ENCODE measurements around the gene TLK2.
"Not testable (repeated sequence)": the region's sequence is repeated elsewhere in the genome, so short reads cannot be mapped to it uniquely, and the experiment has no call there.

Gene TLK2

GRCh38 chr17:62496344-62496743 lies 17.7 kb downstream of the TLK2 start:
- not testable (repeated sequence) for H3K27ac ChIP-seq (ENCODE audit: low read depth, low read length); H3K4me1 ChIP-seq (ENCODE audit: control insufficient read depth, insufficient read depth, low read length); H3K4me3 ChIP-seq (ENCODE audit: low read length); H3K9ac ChIP-seq (ENCODE audit: low read length); H3K36me3 ChIP-seq (ENCODE audit: control insufficient read depth, insufficient read depth, low read length); H3K27me3 ChIP-seq (ENCODE audit: control insufficient read depth, insufficient read depth, low read length)

- not testable (repeated sequence) for H3K4me3 ChIP-seq (ENCODE audit: low read length)
Observed at GRCh38 chr17:62498796-62499195, 20.2 kb downstream of the TLK2 start.

GRCh38 chr17:62500463-62500862 lies 21.8 kb downstream of the TLK2 start:
- H3K9ac ChIP-seq (ENCODE audit: low read length); H3K27ac ChIP-seq (ENCODE audit: low read depth, low read length); H3K27me3 ChIP-seq (ENCODE audit: control insufficient read depth, insufficient read depth, low read length); H3K4me1 ChIP-seq (ENCODE audit: control insufficient read depth, insufficient read depth, low read length); H3K36me3 ChIP-seq (ENCODE audit: control insufficient read depth, insufficient read depth, low read length); H3K4me3 ChIP-seq (ENCODE audit: low read length): not testable (repeated sequence)

More at GRCh38 chr17:62498796-62499195, 20.2 kb downstream of the TLK2 start:
- not testable (repeated sequence) for H3K36me3 ChIP-seq (ENCODE audit: control insufficient read depth, insufficient read depth, low read length); H3K9ac ChIP-seq (ENCODE audit: low read length); H3K27me3 ChIP-seq (ENCODE audit: control insufficient read depth, insufficient read depth, low read length); H3K27ac ChIP-seq (ENCODE audit: low read depth, low read length); H3K4me1 ChIP-seq (ENCODE audit: control insufficient read depth, insufficient read depth, low read length)

GRCh38 chr17:62504857-62505256 lies 26.2 kb downstream of the TLK2 start:
- H3K36me3 ChIP-seq (ENCODE audit: control insufficient read depth, insufficient read depth, low read length); H3K4me3 ChIP-seq (ENCODE audit: low read length); H3K4me1 ChIP-seq (ENCODE audit: control insufficient read depth, insufficient read depth, low read length); H3K27me3 ChIP-seq (ENCODE audit: control insufficient read depth, insufficient read depth, low read length); H3K9ac ChIP-seq (ENCODE audit: low read length); H3K27ac ChIP-seq (ENCODE audit: low read depth, low read length): not testable (repeated sequence)

GRCh38 chr17:62507191-62507836 lies 28.7 kb downstream of the TLK2 start:
- H3K9ac ChIP-seq (ENCODE audit: low read length); H3K4me1 ChIP-seq (ENCODE audit: control insufficient read depth, insufficient read depth, low read length); H3K27ac ChIP-seq (ENCODE audit: low read depth, low read length); H3K36me3 ChIP-seq (ENCODE audit: control insufficient read depth, insufficient read depth, low read length); H3K27me3 ChIP-seq (ENCODE audit: control insufficient read depth, insufficient read depth, low read length); H3K4me3 ChIP-seq (ENCODE audit: low read length): not testable (repeated sequence)

- H3K27me3 ChIP-seq (ENCODE audit: control insufficient read depth, insufficient read depth, low read length); H3K4me1 ChIP-seq (ENCODE audit: control insufficient read depth, insufficient read depth, low read length); H3K27ac ChIP-seq (ENCODE audit: low read depth, low read length); H3K4me3 ChIP-seq (ENCODE audit: low read length); H3K36me3 ChIP-seq (ENCODE audit: control insufficient read depth, insufficient read depth, low read length); H3K9ac ChIP-seq (ENCODE audit: low read length): not testable (repeated sequence)
Observed at GRCh38 chr17:62510247-62510819, 31.7 kb downstream of the TLK2 start.

- not testable (repeated sequence) for H3K27me3 ChIP-seq (ENCODE audit: control insufficient read depth, insufficient read depth, low read length); H3K4me3 ChIP-seq (ENCODE audit: low read length); H3K36me3 ChIP-seq (ENCODE audit: control insufficient read depth, insufficient read depth, low read length); H3K27ac ChIP-seq (ENCODE audit: low read depth, low read length); H3K4me1 ChIP-seq (ENCODE audit: control insufficient read depth, insufficient read depth, low read length); H3K9ac ChIP-seq (ENCODE audit: low read length)
Observed at GRCh38 chr17:62511014-62511413, 32.4 kb downstream of the TLK2 start.

GRCh38 chr17:62516376-62516775 lies 37.8 kb downstream of the TLK2 start:
- not testable (repeated sequence) for H3K4me1 ChIP-seq (ENCODE audit: control insufficient read depth, insufficient read depth, low read length)

GRCh38 chr17:62521295-62521694 lies 42.7 kb downstream of the TLK2 start:
- not testable (repeated sequence) for H3K4me3 ChIP-seq (ENCODE audit: low read length); H3K36me3 ChIP-seq (ENCODE audit: control insufficient read depth, insufficient read depth, low read length); H3K9ac ChIP-seq (ENCODE audit: low read length); H3K27ac ChIP-seq (ENCODE audit: low read depth, low read length); H3K4me1 ChIP-seq (ENCODE audit: control insufficient read depth, insufficient read depth, low read length); H3K27me3 ChIP-seq (ENCODE audit: control insufficient read depth, insufficient read depth, low read length)

More at GRCh38 chr17:62516376-62516775, 37.8 kb downstream of the TLK2 start:
- not testable (repeated sequence) for H3K4me3 ChIP-seq (ENCODE audit: low read length); H3K27ac ChIP-seq (ENCODE audit: low read depth, low read length); H3K9ac ChIP-seq (ENCODE audit: low read length); H3K27me3 ChIP-seq (ENCODE audit: control insufficient read depth, insufficient read depth, low read length); H3K36me3 ChIP-seq (ENCODE audit: control insufficient read depth, insufficient read depth, low read length)

GRCh38 chr17:62524077-62524476 lies 45.5 kb downstream of the TLK2 start:
- H3K27me3 ChIP-seq (ENCODE audit: control insufficient read depth, insufficient read depth, low read length); H3K27ac ChIP-seq (ENCODE audit: low read depth, low read length); H3K9ac ChIP-seq (ENCODE audit: low read length); H3K36me3 ChIP-seq (ENCODE audit: control insufficient read depth, insufficient read depth, low read length); H3K4me1 ChIP-seq (ENCODE audit: control insufficient read depth, insufficient read depth, low read length); H3K4me3 ChIP-seq (ENCODE audit: low read length): not testable (repeated sequence)

- H3K36me3 ChIP-seq (ENCODE audit: control insufficient read depth, insufficient read depth, low read length); H3K27me3 ChIP-seq (ENCODE audit: control insufficient read depth, insufficient read depth, low read length); H3K27ac ChIP-seq (ENCODE audit: low read depth, low read length); H3K9ac ChIP-seq (ENCODE audit: low read length); H3K4me3 ChIP-seq (ENCODE audit: low read length); H3K4me1 ChIP-seq (ENCODE audit: control insufficient read depth, insufficient read depth, low read length): not testable (repeated sequence)
Observed at GRCh38 chr17:62525317-62525716, 46.7 kb downstream of the TLK2 start.

GRCh38 chr17:62530936-62531335 lies 52.3 kb downstream of the TLK2 start:
- not testable (repeated sequence) for H3K4me3 ChIP-seq (ENCODE audit: low read length); H3K27me3 ChIP-seq (ENCODE audit: control insufficient read depth, insufficient read depth, low read length); H3K36me3 ChIP-seq (ENCODE audit: control insufficient read depth, insufficient read depth, low read length); H3K27ac ChIP-seq (ENCODE audit: low read depth, low read length); H3K4me1 ChIP-seq (ENCODE audit: control insufficient read depth, insufficient read depth, low read length); H3K9ac ChIP-seq (ENCODE audit: low read length)

- not testable (repeated sequence) for H3K27ac ChIP-seq (ENCODE audit: low read depth, low read length); H3K36me3 ChIP-seq (ENCODE audit: control insufficient read depth, insufficient read depth, low read length); H3K4me1 ChIP-seq (ENCODE audit: control insufficient read depth, insufficient read depth, low read length); H3K9ac ChIP-seq (ENCODE audit: low read length); H3K27me3 ChIP-seq (ENCODE audit: control insufficient read depth, insufficient read depth, low read length); H3K4me3 ChIP-seq (ENCODE audit: low read length)
Observed at GRCh38 chr17:62536557-62536956, 57.9 kb downstream of the TLK2 start.

Measured in rectal smooth muscle tissue (tissue), 1 donor.